NCI-H2227 treated with DMSO at 0.1 percent for 48 hours (cell line): Measurements from ENCODE around the gene ARHGAP44.

ENCODE experiments used
- DNase-seq: peaks from one replicate; lab custom pipeline; 2025; lab: John Stamatoyannopoulos, UW

The ARHGAP44 gene

DNA sequence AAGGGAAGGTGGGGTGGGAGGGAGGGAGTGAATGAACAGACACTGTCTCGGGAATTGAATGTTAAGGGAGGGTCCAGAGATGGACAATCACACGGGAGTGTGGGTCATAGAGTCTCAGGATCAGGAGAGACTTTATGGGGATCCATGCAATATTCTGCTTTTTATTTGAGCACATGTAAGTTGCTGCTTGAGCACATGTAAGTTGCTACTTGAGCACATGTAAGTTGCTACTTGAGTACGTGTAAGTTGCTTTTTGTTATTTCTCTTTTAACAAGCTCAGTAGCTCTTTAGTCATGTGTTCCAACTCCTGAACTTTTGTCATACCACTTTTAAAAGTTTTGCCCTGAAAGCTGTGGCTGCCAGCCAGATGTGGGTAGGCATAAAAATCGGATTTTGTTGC lies 110.3 kb downstream of the ARHGAP44 start:
- no peak for DNase-seq

DNA sequence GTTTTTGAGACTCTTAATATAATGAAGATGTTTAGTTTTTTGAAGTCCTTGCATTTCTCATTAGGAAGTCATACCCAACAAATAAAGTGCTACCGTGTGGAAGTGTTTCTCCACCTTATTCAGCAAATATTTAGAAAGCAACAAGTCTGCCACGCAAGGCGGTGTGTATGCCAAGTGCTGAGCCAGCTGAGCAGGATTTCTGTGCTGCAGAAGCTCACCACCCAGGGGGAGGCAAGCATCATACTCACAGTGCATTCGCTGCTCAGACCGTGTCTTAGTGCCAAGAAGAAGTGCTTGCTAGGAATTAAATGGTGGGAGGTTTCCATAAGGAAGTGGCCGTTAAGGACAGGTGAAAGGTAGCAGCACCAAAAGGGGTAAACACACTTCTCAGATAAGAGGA lies 111.2 kb downstream of the ARHGAP44 start:
- no peak for DNase-seq

DNA sequence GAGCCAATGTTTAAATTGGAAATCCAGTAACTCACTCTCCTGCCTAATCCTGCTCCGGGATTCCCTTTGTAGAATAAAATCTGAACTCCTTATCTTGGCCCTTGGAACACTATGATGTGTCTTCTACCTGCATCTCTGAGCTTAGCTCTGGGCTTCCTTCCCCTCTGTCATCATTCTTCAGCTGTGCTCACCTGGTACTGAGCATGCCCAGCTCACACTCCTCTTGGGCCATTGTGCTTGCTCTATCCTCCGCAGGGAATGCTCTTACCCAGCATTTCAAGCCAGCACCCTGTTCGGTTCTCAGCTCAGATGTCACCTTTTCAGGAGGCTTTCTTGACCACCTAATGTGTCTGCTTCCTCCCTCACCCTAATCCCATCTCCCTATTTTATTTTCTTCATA lies 112.7 kb downstream of the ARHGAP44 start:
- no peak for DNase-seq

DNA sequence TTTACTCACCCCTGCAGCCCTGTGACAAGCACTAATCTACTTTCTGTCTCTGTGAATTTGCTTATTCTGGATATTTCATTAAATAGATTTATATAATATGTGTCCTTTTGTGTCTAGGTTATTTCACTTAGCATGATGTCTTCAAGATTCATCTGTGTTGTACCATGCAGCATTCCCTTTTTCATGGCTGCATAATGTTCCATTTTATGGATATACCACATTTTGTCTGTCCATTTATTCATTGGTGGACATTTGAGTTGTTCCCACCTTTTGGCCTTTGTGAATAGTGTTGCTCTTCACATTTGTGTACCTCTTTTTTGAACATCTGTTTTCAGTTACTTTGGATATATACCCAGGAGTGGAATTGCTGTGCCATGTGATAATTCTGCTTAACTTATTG lies 118.2 kb downstream of the ARHGAP44 start:
- no peak for DNase-seq

DNA sequence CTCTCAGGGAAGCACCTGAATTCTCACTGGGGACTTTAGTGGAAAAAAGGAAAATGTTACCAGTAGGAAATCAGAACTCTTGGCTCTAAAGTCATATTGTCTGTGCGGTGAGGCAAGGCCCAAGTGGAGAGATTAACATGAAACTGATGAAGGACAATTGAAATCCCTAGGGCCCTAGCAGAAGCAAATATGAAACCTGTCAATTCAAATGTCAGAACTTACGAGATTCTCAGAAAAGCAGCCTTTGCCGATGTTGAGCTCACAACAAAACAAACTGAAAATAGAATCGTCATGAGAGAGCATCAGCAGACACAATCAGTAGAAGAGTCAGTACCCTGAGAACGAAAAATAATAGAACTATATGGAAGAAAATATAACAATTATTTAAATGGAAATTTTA lies 119.7 kb downstream of the ARHGAP44 start:
- DNase-seq = no peak

DNA sequence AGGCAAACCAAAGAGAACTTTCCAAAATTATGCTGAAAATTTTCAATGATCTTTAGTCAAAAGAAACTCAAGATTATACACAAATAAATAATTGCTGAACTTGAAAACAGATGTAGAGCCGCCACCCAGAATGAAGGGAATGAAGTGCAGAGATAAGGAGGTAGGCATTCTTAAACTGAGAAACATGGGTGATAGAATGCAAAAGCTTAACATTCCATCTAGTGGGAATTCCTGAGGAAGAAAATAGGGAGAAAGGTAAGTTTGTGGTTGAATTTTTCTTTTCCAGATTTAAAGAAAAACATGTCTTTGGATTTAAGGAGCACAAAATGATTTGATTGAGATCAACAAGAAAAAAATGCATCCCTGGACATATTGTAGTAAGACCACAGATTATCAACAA lies 120.2 kb downstream of the ARHGAP44 start:
- DNase-seq = no peak

DNA sequence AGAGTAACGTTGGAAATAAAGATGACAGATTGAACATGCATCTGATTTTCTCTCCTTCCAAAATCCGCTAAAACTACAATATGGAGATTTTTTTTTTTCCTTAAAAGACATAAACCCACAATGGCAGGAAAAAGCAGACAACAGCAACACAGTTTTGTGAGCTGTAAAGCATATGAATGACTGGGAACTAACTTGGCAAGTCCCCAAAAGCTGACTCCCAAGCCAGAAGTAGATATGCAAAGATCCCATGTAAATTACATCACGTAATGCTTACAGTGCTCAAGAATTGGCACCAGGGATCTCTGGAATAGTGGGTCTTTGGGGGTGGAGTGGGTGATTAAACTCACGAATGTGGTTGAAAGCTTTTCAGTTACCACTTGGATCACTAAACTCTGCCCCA lies 121.9 kb downstream of the ARHGAP44 start:
- no peak for DNase-seq

DNA sequence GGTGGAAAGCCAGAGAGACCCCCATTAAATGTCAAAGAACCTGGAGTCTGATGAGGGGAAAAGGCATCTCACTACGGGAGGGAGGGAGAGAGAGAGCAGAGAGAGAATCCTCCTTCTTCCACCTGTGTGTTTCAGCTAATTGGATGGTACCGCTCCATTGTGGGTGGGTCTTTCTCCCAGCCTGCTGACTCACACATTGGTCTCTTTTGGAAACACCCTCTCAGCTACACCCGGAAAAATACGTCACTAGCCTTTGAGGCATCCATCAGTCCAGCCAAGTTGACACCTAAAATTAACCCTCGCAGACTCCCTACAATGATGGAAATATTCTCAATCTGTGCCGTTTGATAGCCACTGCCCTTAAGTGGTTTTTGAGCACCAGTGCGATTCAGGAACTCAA lies 128.1 kb downstream of the ARHGAP44 start:
- no peak for DNase-seq

DNA sequence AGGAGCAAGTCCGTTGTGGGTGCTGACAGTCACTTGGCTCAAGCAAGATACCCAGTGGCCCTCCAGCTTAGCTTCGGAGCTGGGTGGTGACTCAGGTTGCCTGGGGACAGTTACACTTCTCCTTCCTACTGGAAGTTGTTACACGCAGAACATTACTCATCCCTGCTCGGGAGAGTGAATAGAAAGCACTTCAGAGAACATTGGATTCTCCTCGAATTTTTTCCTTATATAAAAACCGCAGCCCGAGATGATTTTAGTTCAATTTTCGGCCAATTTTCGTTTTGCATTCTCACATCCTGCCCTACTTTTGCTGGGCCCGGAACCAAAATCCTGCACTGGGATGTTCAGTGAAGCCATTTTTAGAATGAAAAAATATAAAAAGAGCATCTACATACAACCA lies 128.8 kb downstream of the ARHGAP44 start:
- no peak for DNase-seq

DNA sequence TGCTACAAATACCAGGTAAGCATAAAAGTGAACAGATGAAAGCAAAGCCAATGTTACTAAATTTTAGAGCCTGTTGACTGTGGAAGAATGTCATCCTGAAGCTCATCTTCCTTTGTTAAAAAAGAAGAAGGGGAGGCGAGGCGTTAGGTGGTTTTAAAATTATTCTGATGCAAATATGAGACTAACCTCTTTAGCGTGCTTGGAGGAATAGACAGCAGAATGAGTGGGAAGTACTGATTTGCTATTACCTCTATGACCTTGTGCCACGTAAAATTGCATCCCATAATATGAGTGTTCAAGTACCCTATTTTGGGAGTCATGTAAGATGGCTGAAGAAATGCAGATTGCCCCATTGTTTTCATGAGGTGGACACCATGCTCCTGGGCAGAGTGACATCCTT lies 132.8 kb downstream of the ARHGAP44 start:
- DNase-seq = no peak

DNA sequence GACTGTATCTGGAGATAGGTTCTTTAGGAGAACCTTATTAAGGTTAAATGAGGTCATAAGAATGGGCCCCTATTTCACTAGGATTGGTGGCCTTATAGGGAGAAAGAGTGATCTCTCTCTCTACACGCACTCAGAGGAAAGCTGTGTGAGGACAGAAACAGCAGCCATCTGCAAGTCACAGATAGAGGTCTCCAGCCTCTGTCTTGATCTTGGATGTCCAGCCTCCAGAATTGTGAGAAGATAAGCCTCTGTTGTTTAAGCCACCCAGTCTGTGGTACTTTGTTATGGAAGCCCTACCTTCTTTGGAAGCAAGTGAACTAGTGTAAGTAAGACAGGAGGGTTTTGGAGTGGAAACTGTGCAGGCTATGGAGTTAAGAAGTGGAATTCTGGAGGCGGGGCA lies 135.3 kb downstream of the ARHGAP44 start:
- DNase-seq = no peak

DNA sequence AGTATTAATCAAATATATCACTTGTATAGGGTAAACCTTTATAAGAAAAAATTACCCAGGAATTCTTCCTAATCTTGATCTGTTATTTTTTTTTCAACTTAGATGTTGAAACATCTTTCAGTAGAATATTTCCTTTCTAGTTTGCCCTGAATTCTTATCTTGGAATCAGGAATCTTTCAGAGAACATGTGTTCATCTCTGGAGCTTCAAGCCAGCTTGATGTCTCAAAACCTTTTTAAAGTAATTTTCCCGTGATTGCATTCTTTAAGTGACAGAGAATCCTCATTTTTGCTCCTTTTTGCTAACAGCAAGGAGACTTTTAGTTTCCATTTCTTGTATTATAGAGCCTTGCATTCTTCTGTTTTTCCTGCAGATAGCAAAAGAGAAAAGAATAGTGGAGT lies 137.7 kb downstream of the ARHGAP44 start:
- no peak for DNase-seq

DNA sequence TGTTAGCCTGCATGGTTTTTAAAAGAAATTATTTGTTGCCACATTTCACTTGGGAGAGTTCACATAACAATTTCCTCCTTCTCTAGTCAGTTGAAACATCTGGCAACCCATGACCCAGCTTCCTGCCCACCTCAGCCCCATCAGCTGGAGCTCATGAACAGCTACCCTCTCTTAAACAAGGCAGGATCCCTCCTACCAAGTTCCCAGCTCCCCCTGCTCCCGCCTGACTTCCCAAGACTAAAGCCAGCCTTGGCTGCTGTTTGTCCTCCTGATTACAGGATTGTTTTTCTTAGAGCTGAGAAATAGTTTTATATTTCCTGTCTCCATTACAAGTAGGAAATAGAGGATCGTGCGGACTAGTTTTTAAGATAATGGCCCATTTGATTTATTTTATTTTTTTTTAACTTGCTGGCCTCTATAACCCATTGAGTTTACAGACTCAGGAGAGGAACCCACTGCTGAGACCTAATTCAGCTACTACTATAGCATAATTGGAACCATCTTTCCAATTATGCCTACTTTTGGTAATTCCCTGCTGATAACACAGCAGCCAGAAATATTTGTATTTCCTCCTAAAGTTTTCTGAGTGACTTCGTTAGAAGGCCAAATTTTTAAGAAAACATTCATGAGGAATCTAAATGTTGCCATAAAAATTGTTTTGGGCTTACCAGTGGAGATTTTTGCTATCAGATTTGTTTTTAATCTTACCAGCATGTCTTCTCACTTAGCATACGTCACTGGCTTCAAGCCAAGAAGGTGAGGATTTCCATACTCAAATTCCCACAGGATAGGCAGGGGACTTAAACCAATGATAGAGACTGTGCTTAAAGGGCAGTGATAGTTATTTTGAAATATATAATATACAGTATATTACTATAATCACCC lies 138.5 kb downstream of the ARHGAP44 start:
- no peak for DNase-seq

DNA sequence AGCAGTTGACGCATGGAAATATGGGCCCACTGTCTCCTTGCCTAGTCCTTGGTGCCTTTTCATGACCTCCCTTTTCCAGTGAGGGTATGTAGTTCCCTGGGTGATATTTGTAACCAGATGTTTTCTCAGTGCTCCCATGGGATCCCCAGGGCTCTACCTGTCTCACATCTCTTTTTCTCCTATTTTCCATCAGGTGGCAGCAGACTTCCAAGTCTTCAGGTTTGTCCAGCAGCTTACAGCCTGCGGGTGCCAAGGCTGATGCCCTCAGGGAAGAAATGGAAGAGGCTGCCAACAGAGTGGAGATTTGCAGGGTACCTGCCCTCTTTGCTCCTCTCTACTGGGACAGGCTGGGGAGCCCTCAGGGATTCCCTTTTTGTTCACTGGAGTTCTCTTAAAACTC lies 139.4 kb downstream of the ARHGAP44 start:
- DNase-seq = no peak

DNA sequence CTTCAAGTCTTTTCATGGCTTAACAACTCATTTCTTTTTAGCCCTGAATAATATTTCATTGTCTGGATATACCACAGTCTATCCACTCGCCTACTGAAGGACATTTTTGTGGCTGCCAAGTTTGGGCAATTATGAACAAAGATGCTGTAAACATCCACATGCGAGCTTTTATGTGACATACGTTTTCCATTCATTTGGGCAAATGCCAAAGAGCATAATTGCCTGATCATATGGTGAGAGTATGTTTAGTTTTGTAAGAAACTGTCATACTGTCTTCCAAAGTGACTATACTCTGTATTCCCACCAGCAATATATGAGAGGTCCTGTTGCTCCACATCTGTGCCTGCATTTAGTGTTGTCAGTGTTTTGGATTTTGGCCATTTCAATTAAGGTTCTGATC lies 147.2 kb downstream of the ARHGAP44 start:
- no peak for DNase-seq

DNA sequence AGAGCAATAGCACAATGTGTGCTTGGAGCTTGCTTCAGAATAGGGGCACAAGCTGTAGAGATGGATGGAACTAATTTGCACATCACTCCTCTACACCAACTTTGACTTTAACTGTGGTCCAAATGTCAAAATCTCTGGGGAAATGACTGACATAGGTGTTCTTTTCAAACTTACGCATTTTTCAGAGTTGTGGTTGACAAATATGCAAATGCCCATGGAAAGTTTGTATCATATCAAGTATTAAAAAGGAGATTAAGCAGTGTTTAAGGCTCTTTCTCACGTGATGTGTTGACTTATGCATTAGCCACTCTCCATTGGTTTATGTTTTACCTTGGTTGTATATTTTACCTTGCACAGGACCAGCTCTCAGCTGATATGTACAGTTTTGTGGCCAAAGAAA lies 151.4 kb downstream of the ARHGAP44 start:
- no peak for DNase-seq

DNA sequence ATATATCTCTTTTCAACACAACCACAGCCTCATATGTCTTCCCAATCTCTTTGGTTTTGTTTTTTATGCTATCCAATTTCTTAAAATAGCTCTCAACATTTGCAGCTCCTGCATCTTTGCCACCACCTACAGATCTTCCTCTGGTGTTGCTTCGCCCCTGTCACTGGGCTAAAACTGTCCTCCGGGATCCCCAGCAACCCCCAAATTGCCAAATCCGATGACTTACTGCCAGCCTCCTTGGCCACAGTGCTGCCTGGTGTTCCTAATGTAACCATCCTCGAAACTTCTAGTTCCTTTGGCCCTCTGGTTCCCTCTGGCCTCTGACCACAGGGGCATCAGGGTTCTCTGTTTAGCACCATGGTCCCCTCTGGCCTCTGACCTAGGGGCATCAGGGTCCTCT lies 157.7 kb downstream of the ARHGAP44 start:
- DNase-seq = no peak

DNA sequence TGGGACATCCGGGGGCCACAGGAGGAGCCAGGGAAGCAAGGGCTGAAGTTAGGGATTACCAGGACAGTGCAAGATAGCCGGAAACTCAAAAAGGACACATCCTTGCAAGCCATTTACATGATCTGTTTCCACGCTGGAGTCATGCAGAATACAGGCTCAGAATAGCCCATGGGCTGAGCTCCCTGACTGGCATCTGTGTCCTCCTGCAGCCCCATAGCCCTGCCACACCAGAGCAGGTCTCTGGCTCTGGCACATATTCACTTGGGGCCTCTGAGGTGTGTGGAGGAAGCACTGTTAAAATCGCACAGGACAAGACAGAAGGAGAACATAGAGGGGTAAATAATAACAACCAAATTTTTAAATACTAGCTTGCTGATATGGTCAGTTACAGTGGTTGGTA lies 162.7 kb downstream of the ARHGAP44 start:
- no peak for DNase-seq

DNA sequence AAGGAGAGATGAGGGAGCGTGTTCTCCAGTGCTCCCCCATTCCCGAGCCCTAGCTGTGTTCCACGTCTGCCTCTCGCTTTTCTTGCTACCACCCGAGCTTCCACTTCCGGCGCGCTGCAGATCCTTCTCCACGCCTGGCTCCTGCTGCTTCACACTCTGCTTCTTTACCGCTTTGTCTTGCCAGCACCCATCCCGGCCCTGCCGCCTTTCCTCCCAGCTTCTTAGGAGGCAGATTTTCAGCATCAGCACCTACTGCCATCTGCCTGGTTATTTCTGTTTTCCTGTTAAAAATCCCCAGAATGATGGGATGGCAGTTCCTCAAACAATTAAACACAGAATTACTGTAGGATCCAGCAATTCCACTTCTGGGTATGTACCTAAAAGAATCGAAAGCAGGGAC lies 163.9 kb downstream of the ARHGAP44 start:
- DNase-seq = no peak

DNA sequence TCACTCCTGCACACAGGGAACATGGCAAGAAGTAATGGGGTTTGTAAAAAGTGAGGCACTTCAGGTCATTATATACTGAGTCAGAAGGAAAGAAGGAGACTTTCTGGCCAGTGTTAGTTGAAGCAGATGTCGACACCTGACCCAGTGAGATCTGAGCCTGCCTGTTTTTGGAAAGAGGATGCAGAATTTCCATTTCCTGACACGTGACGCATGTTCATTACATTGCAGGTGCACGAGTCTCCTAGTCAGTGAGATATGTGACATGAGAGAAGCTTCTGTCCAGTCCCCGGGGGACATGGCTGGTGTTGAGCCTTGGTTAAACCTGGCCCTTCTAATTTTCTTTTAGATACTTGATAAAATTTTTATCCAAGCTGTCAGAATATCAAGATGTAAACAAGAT lies 166.2 kb downstream of the ARHGAP44 start:
- DNase-seq = no peak

DNA sequence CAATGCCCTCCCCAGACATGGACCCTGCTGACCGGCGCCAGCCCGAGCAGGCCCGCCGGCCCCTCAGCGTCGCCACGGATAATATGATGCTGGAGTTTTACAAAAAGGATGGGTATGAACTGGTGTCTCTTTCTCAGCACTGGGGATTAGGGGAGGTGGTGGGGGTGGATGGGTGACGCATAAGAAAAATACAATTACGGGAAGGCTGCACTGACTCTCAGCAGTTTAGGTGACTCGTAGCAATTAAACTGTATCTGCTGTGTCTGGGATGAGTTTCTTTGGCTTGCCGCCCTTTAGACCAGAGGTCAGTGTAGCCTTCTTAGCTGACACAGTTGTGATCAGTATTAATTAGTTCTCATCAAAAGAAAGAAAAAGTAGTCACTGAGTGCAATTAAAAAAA lies 169.5 kb downstream of the ARHGAP44 start:
- DNase-seq = no peak

DNA sequence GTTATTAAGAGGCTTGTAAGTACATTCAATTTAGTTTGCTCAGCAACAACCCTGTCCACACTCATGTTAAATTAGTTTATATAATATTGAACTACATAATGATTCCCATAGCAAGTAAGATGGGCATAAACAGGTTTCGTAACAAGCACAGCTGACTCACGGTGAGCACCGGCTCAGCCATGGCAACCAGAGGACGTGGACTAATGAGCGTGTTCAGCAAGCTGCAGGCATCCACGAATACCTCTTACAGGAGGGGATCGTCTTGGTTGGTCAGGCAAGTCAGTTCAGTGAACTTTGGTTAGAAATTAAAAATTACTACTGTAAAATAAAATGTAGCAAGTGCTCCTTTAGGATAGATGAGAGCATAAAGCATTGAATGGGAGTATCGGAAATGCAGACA lies 170.1 kb downstream of the ARHGAP44 start:
- no peak for DNase-seq

DNA sequence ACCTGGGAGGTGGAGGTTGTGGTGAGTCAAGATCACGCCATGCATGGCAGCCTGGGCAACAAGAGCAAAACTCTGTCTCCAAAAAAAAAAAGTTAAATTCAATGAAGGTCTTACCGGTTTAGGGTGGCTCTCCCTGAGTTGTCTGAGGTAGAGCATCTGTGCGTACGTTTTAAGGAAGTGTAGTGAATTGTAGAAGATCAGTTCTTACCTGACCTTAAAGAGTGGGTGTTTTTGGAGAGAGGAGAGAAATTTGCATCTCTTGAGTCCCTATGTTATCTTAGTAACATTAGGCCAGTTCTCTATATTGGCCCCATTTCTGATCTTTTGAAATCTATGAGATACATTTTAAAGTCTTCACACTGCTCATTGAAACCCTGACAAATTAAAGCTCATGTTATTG lies 172.4 kb downstream of the ARHGAP44 start:
- DNase-seq = no peak

DNA sequence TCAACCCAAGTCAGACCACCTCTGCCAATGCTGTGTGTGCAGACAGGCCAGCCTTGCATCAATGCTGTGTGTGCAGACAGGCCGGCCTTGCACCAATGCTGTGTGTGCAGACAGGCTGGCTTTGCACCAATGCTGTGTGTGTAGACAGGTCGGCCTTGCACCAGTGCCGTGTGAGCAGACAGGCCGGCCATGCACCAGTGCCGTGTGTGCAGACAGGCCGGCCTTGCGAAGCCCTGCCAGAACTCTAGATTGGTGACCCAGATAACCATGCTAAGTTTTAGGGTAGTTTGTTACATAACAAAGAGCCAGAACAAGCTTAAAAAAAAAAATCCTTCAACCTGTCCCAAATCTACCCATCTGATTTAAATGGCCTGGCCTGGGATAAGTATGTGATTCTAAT lies 174.2 kb downstream of the ARHGAP44 start:
- no peak for DNase-seq
